ENCODE measurements around the gene NUP188.
A peak's percentile ranks its signal among the peaks of the same experiment; 100 is the strongest.
"Not testable (repeated sequence)": the region's sequence is repeated elsewhere in the genome, so short reads cannot be mapped to it uniquely, and the experiment has no call there.

Gene NUP188

GRCh38 chr9:129033216-129033615 is 85.7 kb downstream of the NUP188 start:
- DNase-seq, result no peak

GRCh38 chr9:129035838-129036237 is 88.3 kb downstream of the NUP188 start:
- DNase-seq, result not testable (repeated sequence)

DNA sequence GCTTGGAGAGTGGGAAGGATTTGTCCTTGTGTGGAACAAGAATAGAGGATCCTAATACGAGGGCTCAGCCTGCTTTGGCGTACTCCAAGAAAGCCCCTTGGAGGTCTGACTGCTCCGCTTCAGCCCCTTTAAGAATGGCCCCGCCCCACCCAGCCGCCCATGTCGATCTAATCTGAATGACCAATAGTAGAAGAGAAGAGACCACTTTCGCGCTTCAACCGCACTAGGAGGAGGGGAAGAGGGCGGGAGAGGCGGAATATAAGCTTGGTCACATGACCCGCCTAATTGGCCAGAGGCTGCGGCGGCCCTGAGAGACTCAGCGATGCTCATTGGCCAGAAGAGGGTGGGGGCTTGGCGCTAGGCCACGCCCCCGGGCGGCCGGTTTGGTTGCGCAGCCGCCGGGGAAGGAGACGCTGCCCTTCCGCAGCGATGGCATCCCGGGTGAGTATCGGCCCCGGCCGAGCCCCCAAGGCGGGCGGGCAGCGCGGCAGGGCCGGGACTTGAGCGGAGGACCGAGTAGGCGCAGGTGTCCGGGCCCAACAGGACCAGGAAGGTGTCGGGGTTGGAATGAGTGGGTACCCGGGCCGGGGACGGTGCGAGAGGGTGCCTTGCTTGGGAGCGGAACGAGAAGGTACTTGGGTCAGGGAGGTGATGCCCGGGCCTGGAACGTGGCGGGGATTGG is 88.9 kb downstream of the NUP188 start, which contains the start of gene MIGA2:
TSS of gene MIGA2 (plus strand) at position 386 of the 682 bp plus-strand sequence. CDS start 3,969 bp downstream, outside the sequence.
- DNase-seq, result peak; percentile 98

GRCh38 chr9:129036923-129037766 is 89.6 kb downstream of the NUP188 start:
- no peak for DNase-seq

GRCh38 chr9:129037767-129038098 is 90.2 kb downstream of the NUP188 start:
- DNase-seq, result no peak

- no peak for DNase-seq
Measured at GRCh38 chr9:129038109-129038852, 90.8 kb downstream of the NUP188 start.

- DNase-seq, result no peak
Measured at GRCh38 chr9:129040113-129040643, 92.7 kb downstream of the NUP188 start.

- DNase-seq, result no peak
Measured at GRCh38 chr9:129042016-129042415, 94.5 kb downstream of the NUP188 start.

DNA sequence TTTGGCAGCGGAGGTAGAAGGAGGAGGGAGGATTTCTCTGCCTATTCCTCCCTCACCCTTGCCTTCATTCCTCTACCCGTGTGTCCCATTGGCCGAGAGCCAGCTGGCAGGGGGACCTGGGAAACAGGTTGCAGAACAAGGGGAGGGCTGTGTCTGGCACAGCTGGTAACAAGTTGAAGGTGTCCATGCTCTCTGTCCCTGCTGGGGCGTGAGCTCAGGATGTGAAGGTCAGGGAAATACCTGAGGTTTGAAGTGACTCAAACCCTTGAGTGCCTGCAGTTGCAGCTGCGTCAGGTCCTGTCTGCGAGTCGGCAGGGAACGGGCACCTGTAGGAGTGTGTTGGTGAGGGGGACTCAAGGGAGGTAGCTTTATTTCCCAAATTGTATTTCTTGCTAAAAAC is 105.1 kb downstream of the NUP188 start:
- no peak for DNase-seq

DNA sequence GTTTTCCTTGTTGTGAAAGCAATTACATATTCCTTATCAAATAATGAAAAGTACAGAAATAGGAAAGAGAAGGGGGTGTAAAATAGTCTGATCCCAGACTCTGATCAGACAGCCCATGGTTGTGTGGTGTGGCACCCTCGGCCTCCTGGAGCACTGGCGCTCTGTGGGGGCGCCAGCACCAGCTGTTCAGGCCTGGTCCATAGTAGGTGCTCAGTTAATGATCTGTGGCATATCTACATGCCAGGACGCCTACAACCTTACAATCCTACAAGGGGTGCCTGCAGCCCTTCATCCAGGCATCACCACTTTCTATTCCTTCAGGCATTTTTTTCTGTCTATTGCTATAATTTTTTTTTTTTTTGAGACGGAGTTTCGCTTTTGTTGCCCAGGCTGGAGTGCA is 105.5 kb downstream of the NUP188 start:
- no peak for DNase-seq

DNA sequence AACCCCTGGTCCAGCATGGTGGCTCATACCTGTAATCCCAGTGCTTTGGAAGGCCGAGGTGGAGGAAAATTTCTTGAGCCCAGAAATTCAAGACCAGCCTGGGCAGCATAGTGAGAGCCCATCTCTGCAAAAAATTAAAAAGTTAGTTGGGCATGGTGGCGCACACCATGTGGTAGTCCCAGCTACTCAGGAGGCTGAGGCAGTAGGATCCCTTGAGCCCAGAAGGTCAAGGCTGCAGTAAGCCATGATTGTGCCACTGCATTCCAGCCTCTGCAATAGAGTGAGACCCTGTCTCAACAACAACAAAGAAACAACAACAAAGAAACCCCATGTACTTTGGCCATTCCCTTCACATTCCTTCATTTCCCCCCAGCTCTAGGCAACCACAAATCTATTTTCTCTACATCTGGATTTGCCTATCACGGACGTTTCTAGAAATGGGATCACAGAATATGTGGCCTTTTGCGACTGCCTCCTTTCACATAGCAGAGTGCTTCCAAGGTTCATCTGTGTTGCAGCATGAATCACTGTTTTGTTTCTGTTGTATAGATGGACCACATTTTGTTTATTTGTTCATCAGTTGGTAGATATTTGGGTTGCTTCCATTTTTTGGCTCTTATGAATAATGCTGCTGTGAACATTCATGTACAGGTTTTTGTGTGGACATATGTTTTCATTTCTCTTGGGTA is 106.8 kb downstream of the NUP188 start:
- DNase-seq, result no peak
